Midbrain (tissue), 1 donor: ENCODE data around the gene MAN2A1.
"Not testable (repeated sequence)": the region's sequence is repeated elsewhere in the genome, so short reads cannot be mapped to it uniquely, and the experiment has no call there.

Experiments
- DNase-seq: peaks from one replicate; lab custom pipeline; 2025; lab: John Stamatoyannopoulos, UW

MAN2A1 gene

GRCh38 chr5:109826426-109826825 lies 136.7 kb downstream of the MAN2A1 start:
- no peak for DNase-seq

GRCh38 chr5:109829331-109829730 lies 139.6 kb downstream of the MAN2A1 start:
- no peak for DNase-seq

GRCh38 chr5:109830955-109831502 lies 141.3 kb downstream of the MAN2A1 start:
- DNase-seq: no peak

GRCh38 chr5:109832207-109833188 lies 142.8 kb downstream of the MAN2A1 start:
- not testable (repeated sequence) for DNase-seq

GRCh38 chr5:109833946-109834345 lies 144.2 kb downstream of the MAN2A1 start:
- no peak for DNase-seq

- no peak for DNase-seq
These were observed 146.6 kb downstream of the MAN2A1 start for GRCh38 chr5:109836280-109836679.

- no peak for DNase-seq
These were observed 147.6 kb downstream of the MAN2A1 start for GRCh38 chr5:109837231-109837861.

- DNase-seq: no peak
These were observed 148.4 kb downstream of the MAN2A1 start for GRCh38 chr5:109838157-109838556.

GRCh38 chr5:109844148-109844547 lies 154.4 kb downstream of the MAN2A1 start:
- DNase-seq: no peak

- no peak for DNase-seq
These were observed 155.0 kb downstream of the MAN2A1 start for GRCh38 chr5:109844695-109845094.

- DNase-seq: no peak
These were observed 158.4 kb downstream of the MAN2A1 start for GRCh38 chr5:109848130-109848529.

- no peak for DNase-seq
These were observed 159.9 kb downstream of the MAN2A1 start for GRCh38 chr5:109849478-109850088.

- no peak for DNase-seq
These were observed 162.8 kb downstream of the MAN2A1 start for GRCh38 chr5:109852371-109853155.

GRCh38 chr5:109853377-109853776 lies 163.7 kb downstream of the MAN2A1 start:
- no peak for DNase-seq

GRCh38 chr5:109855056-109855455 lies 165.3 kb downstream of the MAN2A1 start:
- no peak for DNase-seq

- no peak for DNase-seq
These were observed 167.8 kb downstream of the MAN2A1 start for GRCh38 chr5:109857405-109858031.

GRCh38 chr5:109859537-109859936 lies 169.8 kb downstream of the MAN2A1 start:
- DNase-seq: no peak

- DNase-seq: no peak
These were observed 172.6 kb downstream of the MAN2A1 start for GRCh38 chr5:109862301-109862700.

GRCh38 chr5:109863752-109864151 lies 174.0 kb downstream of the MAN2A1 start:
- no peak for DNase-seq

GRCh38 chr5:109865637-109866036 lies 175.9 kb downstream of the MAN2A1 start:
- no peak for DNase-seq

- no peak for DNase-seq
These were observed 176.3 kb downstream of the MAN2A1 start for GRCh38 chr5:109866051-109866450.
